Lower lobe of right lung (tissue), 2 donors: Measurements from ENCODE around the gene ASB10. TPM values are rescaled to one million over a fixed set of nuclear protein-coding genes. Genes with fewer than 3 reads are reported as not detected.

ENCODE experiments used
- ATAC-seq, 2 donors: fragments of 200-7000 bp; cut with Tn5 transposase; one replicate each; pipeline ENCODE4 v1.9.1; 2020 to 2022; ENCODE audit warnings: mild to moderate bottlenecking in 2 of 2, moderate library complexity in 2 of 2
- DNase-seq: peaks from one replicate; pipeline ENCODE4 v3.0.0-alpha.2; 2020
- H3K27ac ChIP-seq: fragments of 200-600 bp; one replicate; pipeline ENCODE4 v1.8.0; 2022
- H3K27me3 ChIP-seq: fragments of 200-600 bp; one replicate; pipeline ENCODE4 v1.8.0; 2022; ENCODE audit warnings: low read depth
- H3K36me3 ChIP-seq: fragments of 200-600 bp; one replicate; pipeline ENCODE4 v1.8.0; 2022; ENCODE audit warnings: mild to moderate bottlenecking
- H3K4me1 ChIP-seq: fragments of 200-600 bp; one replicate; pipeline ENCODE4 v1.8.0; 2022
- H3K4me3 ChIP-seq: fragments of 200-600 bp; one replicate; pipeline ENCODE4 v1.8.0; 2022; ENCODE audit warnings: mild to moderate bottlenecking
- H3K9me3 ChIP-seq: fragments of 200-600 bp; one replicate; pipeline ENCODE4 v1.8.0; 2022
- CTCF ChIP-seq: fragments of 200-600 bp; IDR thresholded peaks from one replicate; pipeline ENCODE4 v1.8.0; 2022; ENCODE audit warnings: antibody characterized with exemption, mild to moderate bottlenecking
- intact Hi-C: fragments of 100-400 bp; cut with DNase I; formaldehyde crosslinking; loops from one replicate; pipeline ENCODE4 v1.11.0; 2022
- total RNA-seq: library from RNA; stranded (reverse); fragmentation: NEBNext Ultra II Directional; extraction: Animal tissue kit (Norgen Biotek cat#: 25700); gene quantifications from one replicate; pipeline ENCODE4 v1.2.1, GENCODE V29; 2021
- donor health status: DM: no; HTN: yes; CAD: no; lungs with severe emphysema.

Gene ASB10
- total RNA-seq, 1 donor from 2014 or later = not detected

GRCh38 chr7:151192002-151192539 is 5.0 kb upstream of the ASB10 start:
- Histone ChIP-seq H3K36me3 (no peaks in the 10 kb centered on the region), H3K27ac (no peak overlapping the region), H3K9me3 (no peaks in the 10 kb centered on the region), H3K4me3 (no peak overlapping the region), H3K27me3 (peaks cover 11% of the 10 kb centered on the region), H3K4me1 (no peaks in the 10 kb centered on the region)
- intact Hi-C loops = no loop called here
- no peak for TF ChIP-seq CTCF
- ATAC-seq (no peak), DNase-seq (no peak)

GRCh38 chr7:151191544-151191943 is 4.5 kb upstream of the ASB10 start:
- Histone ChIP-seq H3K4me3 (no peak overlapping the region), H3K27ac (no peak overlapping the region), H3K9me3 (no peaks in the 10 kb centered on the region), H3K36me3 (no peaks in the 10 kb centered on the region), H3K4me1 (no peaks in the 10 kb centered on the region), H3K27me3 (peaks cover 11% of the 10 kb centered on the region)
- DNase-seq = no peak
- intact Hi-C loops = no loop called here
- no peak for TF ChIP-seq CTCF
- no peak for ATAC-seq

GRCh38 chr7:151189038-151189437 is 2.0 kb upstream of the ASB10 start:
- Histone ChIP-seq H3K9me3 (no peaks in the 10 kb centered on the region), H3K27me3 (peaks cover 5% of the 10 kb centered on the region), H3K4me3 (no peak overlapping the region), H3K27ac (no peak overlapping the region), H3K4me1 (no peaks in the 10 kb centered on the region), H3K36me3 (no peaks in the 10 kb centered on the region)
- no peak for TF ChIP-seq CTCF
- intact Hi-C loops = no loop called here
- ATAC-seq (no peak), DNase-seq (no peak)

- H3K27me3 ChIP-seq = peaks cover 5% of the 10 kb centered on the region
- no peak for DNase-seq
- TF ChIP-seq CTCF = no peak
- H3K36me3 ChIP-seq = no peaks in the 10 kb centered on the region
- no peaks in the 10 kb centered on the region for H3K4me1 ChIP-seq
- intact Hi-C loops = no loop called here
- no peak for ATAC-seq
- H3K9me3 ChIP-seq = no peaks in the 10 kb centered on the region
- H3K27ac ChIP-seq = no peak overlapping the region
- H3K4me3 ChIP-seq = no peak overlapping the region
Measured at GRCh38 chr7:151188252-151188542, 1.1 kb upstream of the ASB10 start.

GRCh38 chr7:151187409-151188251 is 580 bp upstream of the ASB10 start:
- DNase-seq (no peak), ATAC-seq (peak in 1 of 2 donors; percentile 23)
- intact Hi-C loops = no loop called here
- TF ChIP-seq CTCF = no peak
- no peaks in the 10 kb centered on the region for H3K4me1 ChIP-seq
- H3K27me3 ChIP-seq = peaks cover 4% of the 10 kb centered on the region
- H3K27ac ChIP-seq = no peak overlapping the region
- H3K36me3 ChIP-seq = no peaks in the 10 kb centered on the region
- H3K9me3 ChIP-seq = no peaks in the 10 kb centered on the region
- no peak overlapping the region for H3K4me3 ChIP-seq
